Suprapubic skin (tissue), 4 donors: ENCODE data around the gene MTMR4.

Experiments
- CTCF ChIP-seq, 2 donors: fragments of 200-600 bp in 1 of 2; fragments of 450-650 bp in 1 of 2; sonication (generic) in 1 of 2; IDR thresholded peaks; one replicate each; pipeline ENCODE4 v1.5.1; 2016 to 2019; ENCODE audit warnings: antibody characterized with exemption in 2 of 2, mild to moderate bottlenecking in 1 of 2, moderate library complexity in 1 of 2
- EP300 ChIP-seq: sonication (generic); formaldehyde crosslinking; IDR thresholded peaks from one replicate; pipeline ENCODE4 v1.6.1; 2017; ENCODE audit warnings: antibody characterized with exemption
- POLR2AphosphoS5 ChIP-seq, 3 donors: sonication (generic); formaldehyde crosslinking; IDR thresholded peaks; one replicate each; pipeline ENCODE4 v1.6.1; 2017; ENCODE audit warnings: antibody characterized with exemption in 3 of 3

DNA sequence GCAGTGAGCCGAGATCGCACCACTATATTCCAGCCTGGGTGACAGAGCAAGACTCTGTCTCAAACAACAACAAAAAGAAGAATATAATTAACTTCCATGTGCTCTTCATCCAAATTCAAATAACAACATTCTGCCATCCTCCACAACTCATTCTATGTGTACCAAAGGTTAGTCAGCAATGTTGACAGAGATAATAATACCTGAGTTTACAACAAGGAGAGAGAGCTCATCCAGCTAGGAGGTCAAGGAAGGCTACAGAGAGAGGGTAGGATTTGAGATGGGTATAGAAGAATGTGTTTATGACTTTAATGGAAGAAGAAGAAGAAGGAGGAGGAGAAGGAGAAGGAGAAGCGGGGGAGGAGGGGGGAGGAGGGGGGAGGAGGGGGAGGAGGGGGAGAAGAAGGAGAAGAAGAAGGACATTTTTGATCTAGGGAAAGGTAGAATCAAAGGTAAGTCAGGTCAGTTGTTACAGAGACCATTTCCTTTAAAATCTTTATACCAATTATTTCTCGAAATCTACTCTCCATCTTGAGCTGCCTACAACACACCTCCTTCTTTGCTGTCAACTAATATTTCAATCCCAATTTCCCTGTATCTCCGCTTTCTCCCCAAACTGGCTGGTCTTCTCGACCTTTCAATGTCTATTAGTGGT, 16.1 kb downstream of the MTMR4 start:
- TF ChIP-seq POLR2AphosphoS5 (IDR thresholded peaks at IDR 0.05) (no peak), CTCF (IDR thresholded peaks at IDR 0.05) (no peak), EP300 (no peak)
